ACC112 (cell line): Measurements from ENCODE around the gene CDH6.

Experiments used
- H2AFZ ChIP-seq: fragments of 200-600 bp; sonication (generic); one replicate; pipeline ENCODE4 v1.6.0; 2017; ENCODE audit warnings: antibody characterized with exemption, low read length; ENCODE audit not compliant: unreplicated experiment
- H3K27ac ChIP-seq: fragments of 200-600 bp; sonication (generic); 2 replicates; pipeline ENCODE4 v1.5.1; 2014; ENCODE audit warnings: low read depth, mild to moderate bottlenecking, antibody characterized with exemption, low read length, moderate library complexity
- H3K27me3 ChIP-seq: fragments of 200-600 bp; sonication (generic); 2 replicates; pipeline ENCODE4 v1.6.1; 2014; ENCODE audit warnings: mild to moderate bottlenecking, antibody characterized with exemption, low read length, moderate library complexity, mixed read lengths; ENCODE audit not compliant: insufficient read depth
- H3K36me3 ChIP-seq: fragments of 200-600 bp; sonication (generic); 2 replicates; pipeline ENCODE4 v1.6.1; 2016; ENCODE audit warnings: mild to moderate bottlenecking, antibody characterized with exemption, low read length, moderate library complexity, mixed read lengths; ENCODE audit not compliant: insufficient read depth
- H3K4me1 ChIP-seq: fragments of 200-600 bp; sonication (generic); one replicate; pipeline ENCODE4 v1.6.1; 2016; ENCODE audit warnings: low read length, mixed read lengths; ENCODE audit not compliant: insufficient read depth, unreplicated experiment, control insufficient read depth
- H3K4me3 ChIP-seq: fragments of 200-600 bp; sonication (generic); 2 replicates; pipeline ENCODE4 v1.5.1; 2014; ENCODE audit warnings: mild to moderate bottlenecking, low read depth, low read length
- H3K79me2 ChIP-seq: fragments of 200-600 bp; sonication (generic); one replicate; pipeline ENCODE4 v1.6.0; 2016; ENCODE audit warnings: low read length; ENCODE audit not compliant: control insufficient read depth, unreplicated experiment, insufficient read depth

The CDH6 gene

GRCh38 chr5:31319335-31319734 lies 125.8 kb downstream of the CDH6 start:
- no peaks in the 10 kb centered on the region for H3K27me3 ChIP-seq
- no peaks in the 10 kb centered on the region for H3K4me1 ChIP-seq
- H3K4me3 ChIP-seq = no peak overlapping the region
- no peaks in the 10 kb centered on the region for H3K79me2 ChIP-seq
- H3K27ac ChIP-seq = no peak overlapping the region
- H2AFZ ChIP-seq = no peak overlapping the region
- H3K36me3 ChIP-seq = no peaks in the 10 kb centered on the region

- no peaks in the 10 kb centered on the region for H3K27me3 ChIP-seq
- no peak overlapping the region for H2AFZ ChIP-seq
- no peaks in the 10 kb centered on the region for H3K36me3 ChIP-seq
- no peaks in the 10 kb centered on the region for H3K79me2 ChIP-seq
- no peak overlapping the region for H3K27ac ChIP-seq
- no peak overlapping the region for H3K4me3 ChIP-seq
- no peaks in the 10 kb centered on the region for H3K4me1 ChIP-seq
These were observed 129.5 kb downstream of the CDH6 start for GRCh38 chr5:31322946-31323345.

GRCh38 chr5:31324842-31325241 lies 131.4 kb downstream of the CDH6 start:
- H3K4me3 ChIP-seq = no peak overlapping the region
- no peaks in the 10 kb centered on the region for H3K27me3 ChIP-seq
- no peaks in the 10 kb centered on the region for H3K36me3 ChIP-seq
- H3K4me1 ChIP-seq = no peaks in the 10 kb centered on the region
- H2AFZ ChIP-seq = no peak overlapping the region
- no peak overlapping the region for H3K27ac ChIP-seq
- H3K79me2 ChIP-seq = no peaks in the 10 kb centered on the region

- Histone ChIP-seq H3K4me3 (no peak overlapping the region), H3K27ac (no peak overlapping the region), H3K36me3 (no peaks in the 10 kb centered on the region), H2AFZ (no peak overlapping the region), H3K4me1 (no peaks in the 10 kb centered on the region), H3K79me2 (no peaks in the 10 kb centered on the region), H3K27me3 (no peaks in the 10 kb centered on the region)
These were observed 134.7 kb downstream of the CDH6 start for GRCh38 chr5:31328040-31328733.

- H3K79me2 ChIP-seq = no peaks in the 10 kb centered on the region
- no peak overlapping the region for H3K27ac ChIP-seq
- no peak overlapping the region for H3K4me3 ChIP-seq
- no peaks in the 10 kb centered on the region for H3K36me3 ChIP-seq
- no peaks in the 10 kb centered on the region for H3K27me3 ChIP-seq
- H2AFZ ChIP-seq = no peak overlapping the region
- H3K4me1 ChIP-seq = no peaks in the 10 kb centered on the region
These were observed 136.2 kb downstream of the CDH6 start for GRCh38 chr5:31329715-31330114.

- no peaks in the 10 kb centered on the region for H3K79me2 ChIP-seq
- H3K36me3 ChIP-seq = no peaks in the 10 kb centered on the region
- H2AFZ ChIP-seq = no peak overlapping the region
- H3K27ac ChIP-seq = no peak overlapping the region
- H3K4me1 ChIP-seq = no peaks in the 10 kb centered on the region
- no peak overlapping the region for H3K4me3 ChIP-seq
- no peaks in the 10 kb centered on the region for H3K27me3 ChIP-seq
These were observed 138.7 kb downstream of the CDH6 start for GRCh38 chr5:31332160-31332559.

- H3K36me3 ChIP-seq = no peaks in the 10 kb centered on the region
- H3K4me3 ChIP-seq = no peak overlapping the region
- no peaks in the 10 kb centered on the region for H3K79me2 ChIP-seq
- no peaks in the 10 kb centered on the region for H3K27me3 ChIP-seq
- no peaks in the 10 kb centered on the region for H3K4me1 ChIP-seq
- no peak overlapping the region for H2AFZ ChIP-seq
- H3K27ac ChIP-seq = no peak overlapping the region
These were observed 140.0 kb downstream of the CDH6 start for GRCh38 chr5:31333475-31333874.

- Histone ChIP-seq H3K27me3 (no peaks in the 10 kb centered on the region), H3K79me2 (no peaks in the 10 kb centered on the region), H2AFZ (no peak overlapping the region), H3K36me3 (no peaks in the 10 kb centered on the region), H3K4me3 (no peak overlapping the region), H3K27ac (no peak overlapping the region), H3K4me1 (no peaks in the 10 kb centered on the region)
These were observed 140.8 kb downstream of the CDH6 start for GRCh38 chr5:31334061-31334860.

GRCh38 chr5:31335456-31335855 lies 142.0 kb downstream of the CDH6 start:
- H3K27ac ChIP-seq = no peak overlapping the region
- no peaks in the 10 kb centered on the region for H3K36me3 ChIP-seq
- no peak overlapping the region for H3K4me3 ChIP-seq
- no peak overlapping the region for H2AFZ ChIP-seq
- H3K79me2 ChIP-seq = no peaks in the 10 kb centered on the region
- no peaks in the 10 kb centered on the region for H3K4me1 ChIP-seq
- no peaks in the 10 kb centered on the region for H3K27me3 ChIP-seq

GRCh38 chr5:31343946-31344345 lies 150.5 kb downstream of the CDH6 start:
- Histone ChIP-seq H2AFZ (no peak overlapping the region), H3K36me3 (no peaks in the 10 kb centered on the region), H3K79me2 (no peaks in the 10 kb centered on the region), H3K4me1 (no peaks in the 10 kb centered on the region), H3K27ac (no peak overlapping the region), H3K27me3 (peaks cover 17% of the 10 kb centered on the region; the same call in 1 of the 2 replicates), H3K4me3 (no peak overlapping the region)
